ENCODE results near the gene RPS6KB2. TPM values are rescaled to one million over a fixed set of nuclear protein-coding genes. Genes with fewer than 3 reads are reported as not detected.

RPS6KB2 gene
- total and polyA plus RNA-seq, 2 donors (not counting 3 experiments of a cell fraction or from before 2014, with no cell fraction given), result 53.8 to 60.0 TPM

DNA sequence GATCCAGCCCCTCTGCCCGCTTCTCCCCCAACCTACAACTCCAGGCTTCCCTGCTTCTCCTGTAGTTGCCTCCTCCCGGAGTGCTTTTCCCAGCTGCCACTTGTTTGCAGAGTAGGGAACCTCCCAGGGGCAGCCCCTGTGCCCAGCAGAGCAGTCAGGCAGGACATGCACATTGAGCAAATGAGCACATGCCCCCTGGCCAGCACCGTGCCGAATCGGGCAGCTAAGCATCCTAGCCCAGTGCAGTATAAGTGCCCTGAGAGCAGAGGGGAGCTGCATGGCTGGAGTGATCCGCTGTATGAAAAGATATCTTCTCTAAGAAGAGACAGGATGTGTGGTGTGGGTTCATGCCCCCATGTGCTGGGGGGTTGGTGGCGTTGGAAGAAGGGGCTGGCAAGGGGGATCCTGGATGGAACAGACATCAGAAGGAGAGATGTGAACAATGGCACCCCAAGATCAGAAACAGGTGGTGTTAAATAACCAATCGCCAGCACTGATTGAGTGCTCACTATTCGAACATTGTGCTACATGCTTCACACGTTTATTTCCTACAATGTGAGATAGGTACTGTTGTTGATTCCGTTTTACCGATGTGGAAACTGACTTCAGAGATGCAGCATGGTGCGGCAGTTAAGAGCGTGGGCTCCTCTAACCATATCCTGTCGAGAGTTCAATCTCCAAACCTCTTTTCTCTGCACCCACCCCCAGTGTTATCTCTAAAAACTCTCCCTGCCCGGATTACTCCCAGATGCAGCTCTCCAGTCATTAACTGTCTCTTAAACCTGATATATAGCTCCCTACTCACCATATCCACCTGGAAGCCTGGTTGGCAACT is 55.8 kb downstream of the RPS6KB2 start:
- no peak for TF ChIP-seq POLR2AphosphoS5 (IDR thresholded peaks at IDR 0.05; ENCODE audit: insufficient read depth, low read depth, low read length)
- TF ChIP-seq, protein P1, sequence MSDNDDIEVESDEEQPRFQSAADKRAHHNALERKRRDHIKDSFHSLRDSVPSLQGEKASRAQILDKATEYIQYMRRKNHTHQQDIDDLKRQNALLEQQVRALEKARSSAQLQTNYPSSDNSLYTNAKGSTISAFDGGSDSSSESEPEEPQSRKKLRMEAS (IDR thresholded peaks at IDR 0.05; ENCODE audit: insufficient read depth, insufficient read length), result no peak
- no peak for TF ChIP-seq POLR2A (IDR thresholded peaks at IDR 0.05; ENCODE audit: low read depth, low read length)
- TF ChIP-seq MYC (IDR thresholded peaks at IDR 0.05; ENCODE audit: low read depth, low read length), result no peak
- ChIA-PET POLR2A (no interaction called here), CTCF (no interaction called here)
- Histone ChIP-seq H3K79me2 (ENCODE audit: control insufficient read depth, insufficient read depth, low read length) (no peaks in the 10 kb centered on the region), H3K4me3 (replicated peaks in 1 of 3; ENCODE audit: insufficient read depth in 1 of 3, low read depth in 1 of 3, low read length in 3 of 3) (no peak overlapping the region), H3K9me1 (replicated peaks; ENCODE audit: control insufficient read depth, extremely low read depth, insufficient read depth, low read length) (no peaks in the 10 kb centered on the region), H3K4me1 (ENCODE audit: control insufficient read depth, extremely low read depth, insufficient read depth, low read length) (no peaks in the 10 kb centered on the region), H2AFZ (ENCODE audit: low read depth, low read length) (no peak overlapping the region), H3K27ac (ENCODE audit: insufficient read depth, low read depth, low read length) (no peak overlapping the region), H3K9ac (replicated peaks; ENCODE audit: extremely low read depth, insufficient read depth, low read length) (no peak overlapping the region), H4K20me1 (replicated peaks; ENCODE audit: control insufficient read depth, extremely low read depth, insufficient read depth, low read length) (no peaks in the 10 kb centered on the region), H3K9me3 (replicated peaks; ENCODE audit: control insufficient read depth, insufficient read depth, low read length) (no peaks in the 10 kb centered on the region), H3K27me3 (ENCODE audit: control insufficient read depth in 2 of 2, insufficient read depth in 2 of 2, low read length in 2 of 2) (no peaks in the 10 kb centered on the region), H3K4me2 (ENCODE audit: insufficient read depth, low read length) (no peak overlapping the region), H3K36me3 (ENCODE audit: control insufficient read depth in 2 of 2, extremely low read depth in 1 of 2, insufficient read depth in 2 of 2, low read length in 2 of 2) (peaks cover 0 to 1% of the 10 kb centered on the region in 2 experiments)
- dilution Hi-C loops (cut with MboI; ENCODE audit: extremely low pct_ligation_motif_present, low sequenced_read_pairs) (no loop called here), intact Hi-C loops (cut with micrococcal nuclease) (loop anchor here (1.0 kb wide), 3 partner anchors 15 to 41 kb away; partner anchors contain the start of genes CORO1B and TMEM134)
- no peak for FAIRE-seq
- BruUV-seq (replicated peaks), result no TSS peak
- DNase-seq (ENCODE audit: low read depth, low spot score), result no peak

DNA sequence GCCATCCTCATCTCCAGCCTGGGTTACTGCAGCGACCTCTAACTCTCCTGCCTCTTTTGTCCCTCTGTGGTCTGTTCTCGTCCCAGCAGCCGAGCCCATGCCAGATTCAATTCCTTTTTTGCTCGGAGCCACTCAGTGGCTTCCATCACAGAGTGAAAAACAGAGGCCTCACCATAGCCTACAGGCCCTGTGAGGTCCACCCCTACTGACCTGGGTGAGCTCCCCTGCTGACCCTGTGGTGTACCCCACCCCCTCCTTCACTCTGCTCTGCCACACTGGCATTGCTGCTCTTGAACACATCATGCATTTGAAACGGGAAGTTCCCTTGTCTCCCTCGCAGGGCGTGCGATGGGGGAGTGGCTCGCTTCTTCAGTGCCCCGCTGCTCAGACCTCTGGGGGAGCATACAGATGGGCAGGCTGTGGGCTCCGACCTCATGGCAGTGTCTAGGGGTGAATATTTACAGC is 56.6 kb downstream of the RPS6KB2 start:
- dilution Hi-C loops (cut with MboI; ENCODE audit: extremely low pct_ligation_motif_present, low sequenced_read_pairs) (no loop called here), intact Hi-C loops (cut with micrococcal nuclease) (no loop called here)
- Histone ChIP-seq H3K4me1 (ENCODE audit: control insufficient read depth, extremely low read depth, insufficient read depth, low read length) (no peaks in the 10 kb centered on the region), H3K36me3 (ENCODE audit: control insufficient read depth in 2 of 2, extremely low read depth in 1 of 2, insufficient read depth in 2 of 2, low read length in 2 of 2) (peaks cover 0 to 3% of the 10 kb centered on the region in 2 experiments), H3K79me2 (ENCODE audit: control insufficient read depth, insufficient read depth, low read length) (no peaks in the 10 kb centered on the region), H3K27ac (ENCODE audit: insufficient read depth, low read depth, low read length) (no peak overlapping the region), H3K4me2 (ENCODE audit: insufficient read depth, low read length) (no peak overlapping the region), H3K27me3 (ENCODE audit: control insufficient read depth in 2 of 2, insufficient read depth in 2 of 2, low read length in 2 of 2) (no peaks in the 10 kb centered on the region), H3K9me3 (replicated peaks; ENCODE audit: control insufficient read depth, insufficient read depth, low read length) (no peaks in the 10 kb centered on the region), H4K20me1 (replicated peaks; ENCODE audit: control insufficient read depth, extremely low read depth, insufficient read depth, low read length) (no peaks in the 10 kb centered on the region), H3K9ac (replicated peaks; ENCODE audit: extremely low read depth, insufficient read depth, low read length) (no peak overlapping the region), H2AFZ (ENCODE audit: low read depth, low read length) (no peak overlapping the region), H3K9me1 (replicated peaks; ENCODE audit: control insufficient read depth, extremely low read depth, insufficient read depth, low read length) (no peaks in the 10 kb centered on the region), H3K4me3 (replicated peaks in 1 of 3; ENCODE audit: insufficient read depth in 1 of 3, low read depth in 1 of 3, low read length in 3 of 3) (no peak overlapping the region)
- FAIRE-seq (no peak), DNase-seq (ENCODE audit: low read depth, low spot score) (no peak)
- no peak for TF ChIP-seq EZH2 (IDR thresholded peaks at IDR 0.05; ENCODE audit: borderline replicate concordance, low read depth, low read length, severe bottlenecking)
- BruUV-seq (replicated peaks), result no TSS peak
- ChIA-PET POLR2A (no interaction called here), CTCF (no interaction called here)

Small RNA genes within 50 kb of the gene (small RNA-seq; reads per million reads assigned to genes)
- gene RNU6-1238P (ENCODE audit: insufficient read depth, insufficient read length, low read depth, low replicate concordance), result not detected

Other genes starting within 250 kb of the RPS6KB2 start
- 62.3 and 66.9 TPM in 2 replicates for gene GRK2, start 162.0 kb upstream of the RPS6KB2 start, total RNA-seq
- 57.9 and 73.1 TPM in 2 replicates for gene GRK2, start 162.0 kb upstream of the RPS6KB2 start, polyA plus RNA-seq
- 57.5 and 69.6 TPM in 2 replicates for gene ANKRD13D, start 139.2 kb upstream of the RPS6KB2 start, total RNA-seq
- 43.5 and 51.2 TPM in 2 replicates for gene ANKRD13D, start 139.2 kb upstream of the RPS6KB2 start, polyA plus RNA-seq
- gene SSH3, start 125.0 kb upstream of the RPS6KB2 start, total RNA-seq, result 16.5 and 22.5 TPM in 2 replicates
- gene SSH3, start 125.0 kb upstream of the RPS6KB2 start, polyA plus RNA-seq, result 14.3 and 16.4 TPM in 2 replicates
- 50.1 and 66.9 TPM in 2 replicates for gene POLD4, start 74.9 kb upstream of the RPS6KB2 start, total RNA-seq
- gene POLD4, start 74.9 kb upstream of the RPS6KB2 start, polyA plus RNA-seq, result 204 and 236 TPM in 2 replicates
- gene CLCF1, start 54.9 kb upstream of the RPS6KB2 start, total RNA-seq, result 5.7 and 5.8 TPM in 2 replicates
- 6.5 and 8.7 TPM in 2 replicates for gene CLCF1, start 54.9 kb upstream of the RPS6KB2 start, polyA plus RNA-seq
- 18.4 and 24.6 TPM in 2 replicates for gene RAD9A, start 36.5 kb upstream of the RPS6KB2 start, total RNA-seq
- gene RAD9A, start 36.5 kb upstream of the RPS6KB2 start, polyA plus RNA-seq, result 22.2 and 25.5 TPM in 2 replicates
- 192 and 202 TPM in 2 replicates for gene PPP1CA, start 26.6 kb upstream of the RPS6KB2 start, total RNA-seq
- 419 and 446 TPM in 2 replicates for gene PPP1CA, start 26.6 kb upstream of the RPS6KB2 start, polyA plus RNA-seq
- gene TBC1D10C, start 24.4 kb upstream of the RPS6KB2 start, total RNA-seq, result not detected in 2 replicates
- gene TBC1D10C, start 24.4 kb upstream of the RPS6KB2 start, polyA plus RNA-seq, result not detected in 2 replicates
- gene CARNS1, start 12.8 kb upstream of the RPS6KB2 start, total RNA-seq, result 0.16 and 0.35 TPM in 2 replicates
- gene CARNS1, start 12.8 kb upstream of the RPS6KB2 start, polyA plus RNA-seq, result 0.14 and 0.27 TPM in 2 replicates
- gene PTPRCAP, start 9.2 kb downstream of the RPS6KB2 start, total RNA-seq, result 1.4 TPM in 1 of 2 replicates, not detected in the other
- gene PTPRCAP, start 9.2 kb downstream of the RPS6KB2 start, polyA plus RNA-seq, result 3.6 and 6.5 TPM in 2 replicates
- gene CORO1B, start 15.0 kb downstream of the RPS6KB2 start, total RNA-seq, result 126 and 142 TPM in 2 replicates
- gene CORO1B, start 15.0 kb downstream of the RPS6KB2 start, polyA plus RNA-seq, result 197 and 236 TPM in 2 replicates
- not detected in 2 replicates for gene GPR152, start 24.2 kb downstream of the RPS6KB2 start, total RNA-seq
- gene GPR152, start 24.2 kb downstream of the RPS6KB2 start, polyA plus RNA-seq, result not detected in 2 replicates
- 4.2 and 5.0 TPM in 2 replicates for gene CABP4, start 26.9 kb downstream of the RPS6KB2 start, total RNA-seq
- gene CABP4, start 26.9 kb downstream of the RPS6KB2 start, polyA plus RNA-seq, result 2.4 and 2.6 TPM in 2 replicates
- gene TMEM134, start 40.8 kb downstream of the RPS6KB2 start, total RNA-seq, result 33.4 and 41.6 TPM in 2 replicates
- gene TMEM134, start 40.8 kb downstream of the RPS6KB2 start, polyA plus RNA-seq, result 207 and 213 TPM in 2 replicates
- 46.3 and 46.5 TPM in 2 replicates for gene AIP, start 54.5 kb downstream of the RPS6KB2 start, total RNA-seq
- 114 and 130 TPM in 2 replicates for gene AIP, start 54.5 kb downstream of the RPS6KB2 start, polyA plus RNA-seq
- 26.4 and 50.9 TPM in 2 replicates for gene PITPNM1, start 76.9 kb downstream of the RPS6KB2 start, total RNA-seq
- 16.5 and 25.2 TPM in 2 replicates for gene PITPNM1, start 76.9 kb downstream of the RPS6KB2 start, polyA plus RNA-seq
- 81.2 and 97.0 TPM in 2 replicates for gene CDK2AP2, start 79.7 kb downstream of the RPS6KB2 start, total RNA-seq
- 143 and 191 TPM in 2 replicates for gene CDK2AP2, start 79.7 kb downstream of the RPS6KB2 start, polyA plus RNA-seq
- not detected in 2 replicates for gene CABP2, start 95.0 kb downstream of the RPS6KB2 start, total RNA-seq
- gene CABP2, start 95.0 kb downstream of the RPS6KB2 start, polyA plus RNA-seq, result not detected in 2 replicates
- 962 and 997 TPM in 2 replicates for gene GSTP1, start 155.3 kb downstream of the RPS6KB2 start, total RNA-seq
- gene GSTP1, start 155.3 kb downstream of the RPS6KB2 start, polyA plus RNA-seq, result 2,277 and 2,635 TPM in 2 replicates
- 179 and 191 TPM in 2 replicates for gene NDUFV1, start 178.4 kb downstream of the RPS6KB2 start, total RNA-seq
- 203 and 204 TPM in 2 replicates for gene NDUFV1, start 178.4 kb downstream of the RPS6KB2 start, polyA plus RNA-seq
- 20.4 and 21.0 TPM in 2 replicates for gene NUDT8, start 201.4 kb downstream of the RPS6KB2 start, total RNA-seq
- gene NUDT8, start 201.4 kb downstream of the RPS6KB2 start, polyA plus RNA-seq, result 14.1 and 16.3 TPM in 2 replicates
- not detected in 2 replicates for gene TBX10, start 211.3 kb downstream of the RPS6KB2 start, total RNA-seq
- not detected in 2 replicates for gene TBX10, start 211.3 kb downstream of the RPS6KB2 start, polyA plus RNA-seq
- not detected in 2 replicates for gene ACY3, start 222.2 kb downstream of the RPS6KB2 start, total RNA-seq
- gene ACY3, start 222.2 kb downstream of the RPS6KB2 start, polyA plus RNA-seq, result not detected in 2 replicates
- not detected in 2 replicates for gene ALDH3B2, start 246.1 kb downstream of the RPS6KB2 start, total RNA-seq
- not detected in 2 replicates for gene ALDH3B2, start 246.1 kb downstream of the RPS6KB2 start, polyA plus RNA-seq

All from endothelial cell of umbilical vein (primary cell).